Prostate gland (tissue), 2 donors: Measurements from ENCODE around the gene STARD3NL.

ENCODE experiments used
- POLR2AphosphoS5 ChIP-seq: sonication (generic); formaldehyde crosslinking; IDR thresholded peaks from one replicate; pipeline ENCODE4 v1.6.1; 2017; ENCODE audit warnings: antibody characterized with exemption
- TF ChIP-seq, protein P1 (sequence below), 4 experiments: fragments of 200-600 bp in 2 of 4; fragments of 450-650 bp in 2 of 4; sonication (generic) in 2 of 4; IDR thresholded peaks; 1 replicate in 3 of 4; 2 replicates in 1 of 4; pipeline ENCODE4 v1.5.1; 2016 to 2019; ENCODE audit warnings: antibody characterized with exemption in 4 of 4, mild to moderate bottlenecking in 2 of 4, moderate library complexity in 2 of 4

DNA sequence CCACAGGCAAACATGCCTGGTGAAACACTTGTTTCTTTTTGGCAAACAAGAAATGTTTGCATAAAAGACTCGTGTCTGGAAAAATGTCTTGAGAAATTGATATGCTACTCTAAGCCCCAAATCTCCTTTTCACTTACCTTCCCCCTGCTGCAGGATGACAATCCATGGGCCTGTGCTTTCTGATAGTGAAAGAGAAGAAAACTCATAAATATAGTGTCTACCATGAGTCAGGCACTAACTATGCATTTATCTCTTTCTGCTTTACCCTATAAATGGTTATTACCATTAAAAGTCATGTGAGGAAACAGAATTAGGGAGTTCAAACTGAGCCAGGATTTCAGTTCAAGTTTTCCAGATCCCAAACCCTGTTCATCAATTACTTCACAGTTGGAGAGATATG lies 102.0 kb downstream of the STARD3NL start:
- TF ChIP-seq, protein P1, sequence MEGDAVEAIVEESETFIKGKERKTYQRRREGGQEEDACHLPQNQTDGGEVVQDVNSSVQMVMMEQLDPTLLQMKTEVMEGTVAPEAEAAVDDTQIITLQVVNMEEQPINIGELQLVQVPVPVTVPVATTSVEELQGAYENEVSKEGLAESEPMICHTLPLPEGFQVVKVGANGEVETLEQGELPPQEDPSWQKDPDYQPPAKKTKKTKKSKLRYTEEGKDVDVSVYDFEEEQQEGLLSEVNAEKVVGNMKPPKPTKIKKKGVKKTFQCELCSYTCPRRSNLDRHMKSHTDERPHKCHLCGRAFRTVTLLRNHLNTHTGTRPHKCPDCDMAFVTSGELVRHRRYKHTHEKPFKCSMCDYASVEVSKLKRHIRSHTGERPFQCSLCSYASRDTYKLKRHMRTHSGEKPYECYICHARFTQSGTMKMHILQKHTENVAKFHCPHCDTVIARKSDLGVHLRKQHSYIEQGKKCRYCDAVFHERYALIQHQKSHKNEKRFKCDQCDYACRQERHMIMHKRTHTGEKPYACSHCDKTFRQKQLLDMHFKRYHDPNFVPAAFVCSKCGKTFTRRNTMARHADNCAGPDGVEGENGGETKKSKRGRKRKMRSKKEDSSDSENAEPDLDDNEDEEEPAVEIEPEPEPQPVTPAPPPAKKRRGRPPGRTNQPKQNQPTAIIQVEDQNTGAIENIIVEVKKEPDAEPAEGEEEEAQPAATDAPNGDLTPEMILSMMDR (IDR thresholded peaks at IDR 0.05) = no peak
- peak; percentile 24 for TF ChIP-seq POLR2AphosphoS5
